Activated B cell treated with CpG ODN at 0.5 μM for 24 hours (primary cell): ENCODE measurements around the gene DRG1. TPM values are rescaled to one million over a fixed set of nuclear protein-coding genes. Genes with fewer than 3 reads are reported as not detected.

Experiments used
- ATAC-seq: fragments of 200-7000 bp; cut with Tn5 transposase; one replicate; pipeline ENCODE4 v1.10.0; 2021; ENCODE audit warnings: low read depth, mild to moderate bottlenecking, moderate library complexity
- CTCF ChIA-PET: fragments of 350-600 bp; sonication (Branson Sonifier 250); formaldehyde crosslinking; loops from one replicate; lab custom pipeline; 2021; ENCODE audit warnings: antibody characterized with exemption; lab: Charles Lee
- POLR2A ChIA-PET: fragments of 350-600 bp; sonication (Branson Sonifier 250); formaldehyde crosslinking; loops from one replicate; lab custom pipeline; 2021; ENCODE audit warnings: antibody characterized with exemption; lab: Charles Lee
- DNase-seq: peaks from one replicate; pipeline ENCODE4 v3.0.0; 2022
- H3K27ac Mint-ChIP-seq: one replicate; pipeline ENCODE4 v1.8.0; 2020; ENCODE audit warnings: mixed read lengths
- H3K27me3 Mint-ChIP-seq: one replicate; pipeline ENCODE4 v1.8.0; 2021; ENCODE audit warnings: mixed read lengths
- H3K36me3 Mint-ChIP-seq: one replicate; pipeline ENCODE4 v1.8.0; 2021; ENCODE audit warnings: low read depth, mixed read lengths
- H3K4me1 Mint-ChIP-seq: one replicate; pipeline ENCODE4 v1.8.0; 2021; ENCODE audit warnings: mixed read lengths
- H3K4me3 Mint-ChIP-seq: one replicate; pipeline ENCODE4 v1.8.0; 2020; ENCODE audit warnings: mild to moderate bottlenecking, mixed read lengths
- H3K9me3 Mint-ChIP-seq: one replicate; pipeline ENCODE4 v1.8.0; 2020; ENCODE audit warnings: mixed read lengths
- CTCF ChIP-seq: fragments of 200-600 bp; IDR thresholded peaks from one replicate; pipeline ENCODE4 v1.8.0; 2022; ENCODE audit warnings: antibody characterized with exemption, mild to moderate bottlenecking
- intact Hi-C: fragments of 100-400 bp; cut with micrococcal nuclease; formaldehyde crosslinking; loops from one replicate; pipeline ENCODE4 v1.15.1; 2024
- total RNA-seq: library from RNA; stranded (reverse); gene quantifications from 2 replicates; pipeline ENCODE4 v1.2.3, GENCODE V29; 2022

Gene DRG1
- total RNA-seq, 1 donor from 2014 or later = 68.5 TPM

GRCh38 chr22:31441652-31442051 is 42.2 kb downstream of the DRG1 start:
- H3K4me1 Mint-ChIP-seq = no peaks in the 10 kb centered on the region
- H3K4me3 Mint-ChIP-seq = no peak overlapping the region
- no peaks in the 10 kb centered on the region for H3K27me3 Mint-ChIP-seq
- no peak for DNase-seq
- no peak for TF ChIP-seq CTCF
- CTCF ChIA-PET = no interaction called here
- no peak for ATAC-seq
- peak overlapping the region; percentile 3 for H3K27ac Mint-ChIP-seq
- POLR2A ChIA-PET = no interaction called here
- intact Hi-C loops = no loop called here
- peaks cover 97% of the 10 kb centered on the region for H3K36me3 Mint-ChIP-seq
- no peaks in the 10 kb centered on the region for H3K9me3 Mint-ChIP-seq

- no peak for DNase-seq
- no peaks in the 10 kb centered on the region for H3K27me3 Mint-ChIP-seq
- H3K9me3 Mint-ChIP-seq = no peaks in the 10 kb centered on the region
- H3K36me3 Mint-ChIP-seq = peaks cover 94% of the 10 kb centered on the region
- no peak for ATAC-seq
- H3K27ac Mint-ChIP-seq = no peak overlapping the region
- no peaks in the 10 kb centered on the region for H3K4me1 Mint-ChIP-seq
- ChIA-PET CTCF (no interaction called here), POLR2A (no interaction called here)
- no peak for TF ChIP-seq CTCF
- no peak overlapping the region for H3K4me3 Mint-ChIP-seq
- intact Hi-C loops = no loop called here
These were observed 43.5 kb downstream of the DRG1 start for GRCh38 chr22:31442768-31443489.

GRCh38 chr22:31443516-31443915 is 44.1 kb downstream of the DRG1 start:
- no peaks in the 10 kb centered on the region for H3K27me3 Mint-ChIP-seq
- ChIA-PET POLR2A (no interaction called here), CTCF (no interaction called here)
- ATAC-seq (no peak), DNase-seq (no peak)
- H3K27ac Mint-ChIP-seq = no peak overlapping the region
- TF ChIP-seq CTCF = no peak
- intact Hi-C loops = no loop called here
- H3K4me1 Mint-ChIP-seq = no peaks in the 10 kb centered on the region
- H3K36me3 Mint-ChIP-seq = peaks cover 94% of the 10 kb centered on the region
- no peaks in the 10 kb centered on the region for H3K9me3 Mint-ChIP-seq
- H3K4me3 Mint-ChIP-seq = no peak overlapping the region

GRCh38 chr22:31445642-31446041 is 46.2 kb downstream of the DRG1 start:
- H3K4me3 Mint-ChIP-seq = no peak overlapping the region
- no peak overlapping the region for H3K27ac Mint-ChIP-seq
- no peak for DNase-seq
- no peaks in the 10 kb centered on the region for H3K27me3 Mint-ChIP-seq
- intact Hi-C loops = no loop called here
- ChIA-PET POLR2A (no interaction called here), CTCF (no interaction called here)
- peaks cover 16% of the 10 kb centered on the region for H3K4me1 Mint-ChIP-seq
- peaks cover 76% of the 10 kb centered on the region for H3K36me3 Mint-ChIP-seq
- TF ChIP-seq CTCF = no peak
- no peaks in the 10 kb centered on the region for H3K9me3 Mint-ChIP-seq
- ATAC-seq = no peak

- Mint-ChIP-seq H3K9me3 (no peaks in the 10 kb centered on the region), H3K27ac (no peak overlapping the region), H3K36me3 (peaks cover 71% of the 10 kb centered on the region), H3K27me3 (no peaks in the 10 kb centered on the region), H3K4me3 (no peak overlapping the region), H3K4me1 (peaks cover 16% of the 10 kb centered on the region)
- ChIA-PET CTCF (no interaction called here), POLR2A (interaction anchor here (0.7 kb wide), 1 partner anchor 1692 kb away, joined by 3 read pairs; no protein-coding TSS in a partner anchor)
- ATAC-seq = no peak
- no peak for DNase-seq
- intact Hi-C loops = no loop called here
- no peak for TF ChIP-seq CTCF
These were observed 46.8 kb downstream of the DRG1 start for GRCh38 chr22:31446208-31446607.
